SK-N-SH treated with all-trans-retinoic acid at 6 μM for 48 hours (cell line): Measurements from ENCODE around the gene MCOLN3.

ENCODE experiments used
- ATAC-seq: fragments of 200-7000 bp; cut with Tn5 transposase; 3 replicates; pipeline ENCODE4 v1.9.1; 2020; ENCODE audit warnings: mild to moderate bottlenecking, moderate library complexity
- ARNTL ChIP-seq: fragments of 450-650 bp; formaldehyde crosslinking; IDR thresholded peaks from 2 replicates; pipeline ENCODE4 v1.5.0; 2020; ENCODE audit warnings: low read depth, mild to moderate bottlenecking, moderate library complexity, borderline replicate concordance
- BACH2 ChIP-seq: fragments of 250-450 bp; sonication (Bioruptor Pico); IDR thresholded peaks from 2 replicates; pipeline ENCODE4 v1.9.0; 2021; ENCODE audit warnings: mild to moderate bottlenecking, borderline replicate concordance
- CREB5 ChIP-seq: fragments of 250-450 bp; sonication (Bioruptor Pico); IDR thresholded peaks from 2 replicates; pipeline ENCODE4 v1.5.1; 2020; ENCODE audit warnings: low read depth, mild to moderate bottlenecking, moderate library complexity
- CSDC2 ChIP-seq: fragments of 250-450 bp; sonication (Bioruptor Pico); IDR thresholded peaks from 2 replicates; pipeline ENCODE4 v1.5.0; 2020; ENCODE audit warnings: mild to moderate bottlenecking, moderate library complexity
- CSRNP3 ChIP-seq: fragments of 250-450 bp; sonication (Bioruptor Pico); IDR thresholded peaks from 2 replicates; pipeline ENCODE4 v1.5.1; 2021; ENCODE audit warnings: mild to moderate bottlenecking, moderate library complexity
- ISL1 ChIP-seq: fragments of 250-450 bp; sonication (Bioruptor Pico); IDR thresholded peaks from 2 replicates; pipeline ENCODE4 v2.1.2; 2022; ENCODE audit warnings: mild to moderate bottlenecking, moderate library complexity
- OSR1 ChIP-seq: fragments of 250-450 bp; sonication (Bioruptor Pico); IDR thresholded peaks from 2 replicates; pipeline ENCODE4 v1.8.0; 2022; ENCODE audit warnings: moderate library complexity, mild to moderate bottlenecking, inconsistent platforms
- PATZ1 ChIP-seq: fragments of 250-450 bp; sonication (Bioruptor Pico); IDR thresholded peaks from 2 replicates; pipeline ENCODE4 v1.8.0; 2020; ENCODE audit warnings: mild to moderate bottlenecking, moderate library complexity, borderline replicate concordance
- POU6F1 ChIP-seq: fragments of 250-450 bp; sonication (Bioruptor Pico); IDR thresholded peaks from 2 replicates; pipeline ENCODE4 v1.8.0; 2021; ENCODE audit warnings: low read depth, mild to moderate bottlenecking, moderate library complexity, borderline replicate concordance
- PPARA ChIP-seq: fragments of 250-450 bp; sonication (Bioruptor Pico); IDR thresholded peaks from 2 replicates; pipeline ENCODE4 v1.5.0; 2020; ENCODE audit warnings: mild to moderate bottlenecking, borderline replicate concordance
- SNAI2 ChIP-seq: fragments of 250-450 bp; sonication (Bioruptor Pico); IDR thresholded peaks from 2 replicates; pipeline ENCODE4 v1.5.0; 2020; ENCODE audit warnings: mild to moderate bottlenecking, moderate library complexity
- TCF4 ChIP-seq: fragments of 250-450 bp; sonication (Bioruptor Pico); IDR thresholded peaks from 2 replicates; pipeline ENCODE4 v1.8.0; 2021; ENCODE audit warnings: mild to moderate bottlenecking, moderate library complexity, borderline replicate concordance
- TOX ChIP-seq: fragments of 250-450 bp; sonication (Bioruptor Pico); IDR thresholded peaks from 2 replicates; pipeline ENCODE4 v1.8.0; 2021; ENCODE audit warnings: mild to moderate bottlenecking, moderate library complexity, borderline replicate concordance
- TSHZ2 ChIP-seq: fragments of 250-450 bp; sonication (Bioruptor Pico); IDR thresholded peaks from 2 replicates; pipeline ENCODE4 v1.5.0; 2020; ENCODE audit warnings: mild to moderate bottlenecking, moderate library complexity
- ZFP3 ChIP-seq: fragments of 250-450 bp; sonication (Bioruptor Pico); IDR thresholded peaks from 2 replicates; pipeline ENCODE4 v1.5.0; 2020; ENCODE audit warnings: mild to moderate bottlenecking, moderate library complexity
- ZFP30 ChIP-seq: fragments of 450-650 bp; formaldehyde crosslinking; IDR thresholded peaks from 2 replicates; pipeline ENCODE4 v1.5.0; 2022; ENCODE audit warnings: mild to moderate bottlenecking, moderate library complexity
- ZNF565 ChIP-seq: fragments of 450-650 bp; formaldehyde crosslinking; conservative IDR thresholded peaks from 2 replicates; pipeline ENCODE4 v1.5.0; 2020; ENCODE audit warnings: low read depth, mild to moderate bottlenecking, moderate library complexity
- ZNF70 ChIP-seq: fragments of 450-650 bp; formaldehyde crosslinking; IDR thresholded peaks from 2 replicates; pipeline ENCODE4 v1.5.0; 2020; ENCODE audit warnings: mild to moderate bottlenecking, moderate library complexity
- ZNF8 ChIP-seq: fragments of 450-650 bp; formaldehyde crosslinking; IDR thresholded peaks from 2 replicates; pipeline ENCODE4 v1.5.0; 2020; ENCODE audit warnings: mild to moderate bottlenecking, moderate library complexity

MCOLN3 gene

GRCh38 chr1:85054664-85055063 lies 6.4 kb upstream of the MCOLN3 start:
- TF ChIP-seq TSHZ2 (CRISPR knock-in tag): no peak
- no peak for ATAC-seq

- TF ChIP-seq PPARA (CRISPR knock-in tag) (no peak), ZNF8 (CRISPR knock-in tag) (no peak), TSHZ2 (CRISPR knock-in tag) (no peak), OSR1 (CRISPR knock-in tag) (no peak), CSDC2 (CRISPR knock-in tag) (no peak), ISL1 (no peak)
- no peak for ATAC-seq
These were observed 1.5 kb upstream of the MCOLN3 start for GRCh38 chr1:85049735-85050166.

- TF ChIP-seq TOX (CRISPR knock-in tag): no peak
- peak; percentile 40 for ATAC-seq
These were observed 616 bp downstream of the MCOLN3 start for GRCh38 chr1:85047472-85048295.

GRCh38 chr1:85047144-85047471 lies 1.2 kb downstream of the MCOLN3 start:
- TF ChIP-seq ZFP3 (CRISPR knock-in tag): no peak
- TF ChIP-seq BACH2 (CRISPR knock-in tag): no peak
- TF ChIP-seq PATZ1 (CRISPR knock-in tag): no peak
- TF ChIP-seq ARNTL: no peak
- TF ChIP-seq ZNF70 (CRISPR knock-in tag): no peak
- TF ChIP-seq TCF4 (CRISPR knock-in tag): no peak
- ATAC-seq: no peak

GRCh38 chr1:85042413-85042812 lies 5.9 kb downstream of the MCOLN3 start:
- TF ChIP-seq ZNF8 (CRISPR knock-in tag): no peak
- TF ChIP-seq CSDC2 (CRISPR knock-in tag): no peak
- no peak for TF ChIP-seq ISL1
- TF ChIP-seq CREB5 (CRISPR knock-in tag): no peak
- no peak for TF ChIP-seq POU6F1 (CRISPR knock-in tag)
- no peak for TF ChIP-seq ZNF565 (CRISPR knock-in tag)
- no peak for TF ChIP-seq ZFP3 (CRISPR knock-in tag)
- TF ChIP-seq ARNTL: no peak
- no peak for TF ChIP-seq SNAI2
- no peak for TF ChIP-seq ZFP30 (CRISPR knock-in tag)
- TF ChIP-seq CSRNP3 (CRISPR knock-in tag): no peak
- no peak for ATAC-seq
